ENCODE measurements around the gene MLKL. TPM values are rescaled to one million over a fixed set of nuclear protein-coding genes. Genes with fewer than 3 reads are reported as not detected.
A peak's percentile ranks its signal among the peaks of the same experiment; 100 is the strongest.

MLKL gene
- total and polyA plus RNA-seq, 2 of the 13 experiments (the other 11 are each of a cell fraction or from before 2014, with no cell fraction given) = 6.4 to 10.7 TPM

- TF ChIP-seq, protein P1, sequence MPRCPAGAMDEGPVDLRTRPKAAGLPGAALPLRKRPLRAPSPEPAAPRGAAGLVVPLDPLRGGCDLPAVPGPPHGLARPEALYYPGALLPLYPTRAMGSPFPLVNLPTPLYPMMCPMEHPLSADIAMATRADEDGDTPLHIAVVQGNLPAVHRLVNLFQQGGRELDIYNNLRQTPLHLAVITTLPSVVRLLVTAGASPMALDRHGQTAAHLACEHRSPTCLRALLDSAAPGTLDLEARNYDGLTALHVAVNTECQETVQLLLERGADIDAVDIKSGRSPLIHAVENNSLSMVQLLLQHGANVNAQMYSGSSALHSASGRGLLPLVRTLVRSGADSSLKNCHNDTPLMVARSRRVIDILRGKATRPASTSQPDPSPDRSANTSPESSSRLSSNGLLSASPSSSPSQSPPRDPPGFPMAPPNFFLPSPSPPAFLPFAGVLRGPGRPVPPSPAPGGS (CRISPR knock-in tag; IDR thresholded peaks at IDR 0.05) = no peak
- TF ChIP-seq KDM5B (CRISPR knock-in tag; IDR thresholded peaks at IDR 0.05; ENCODE audit: borderline replicate concordance) = peak; percentile 51; the same call in 1 of the 2 replicates
- 0 out of 2 replicates have a peak, but pooled peaks have one; percentile 12 for TF ChIP-seq RXRA (CRISPR knock-in tag; IDR thresholded peaks at IDR 0.05)
- TF ChIP-seq RNF2 (conservative IDR thresholded peaks at IDR 0.05; ENCODE audit: low read depth) = no peak
- TF ChIP-seq FOXC1 (CRISPR knock-in tag; IDR thresholded peaks at IDR 0.05; ENCODE audit: borderline replicate concordance) = no peak
- 0 out of 2 replicates have a peak, but pooled peaks have one; percentile 51 for TF ChIP-seq ZNF224 (CRISPR knock-in tag; IDR thresholded peaks at IDR 0.05)
- TF ChIP-seq ZNF30 (CRISPR knock-in tag; IDR thresholded peaks at IDR 0.05) = no peak
- TF ChIP-seq ZNF644 (CRISPR knock-in tag; IDR thresholded peaks at IDR 0.05; ENCODE audit: low read depth) = no peak
- TF ChIP-seq, protein P2, sequence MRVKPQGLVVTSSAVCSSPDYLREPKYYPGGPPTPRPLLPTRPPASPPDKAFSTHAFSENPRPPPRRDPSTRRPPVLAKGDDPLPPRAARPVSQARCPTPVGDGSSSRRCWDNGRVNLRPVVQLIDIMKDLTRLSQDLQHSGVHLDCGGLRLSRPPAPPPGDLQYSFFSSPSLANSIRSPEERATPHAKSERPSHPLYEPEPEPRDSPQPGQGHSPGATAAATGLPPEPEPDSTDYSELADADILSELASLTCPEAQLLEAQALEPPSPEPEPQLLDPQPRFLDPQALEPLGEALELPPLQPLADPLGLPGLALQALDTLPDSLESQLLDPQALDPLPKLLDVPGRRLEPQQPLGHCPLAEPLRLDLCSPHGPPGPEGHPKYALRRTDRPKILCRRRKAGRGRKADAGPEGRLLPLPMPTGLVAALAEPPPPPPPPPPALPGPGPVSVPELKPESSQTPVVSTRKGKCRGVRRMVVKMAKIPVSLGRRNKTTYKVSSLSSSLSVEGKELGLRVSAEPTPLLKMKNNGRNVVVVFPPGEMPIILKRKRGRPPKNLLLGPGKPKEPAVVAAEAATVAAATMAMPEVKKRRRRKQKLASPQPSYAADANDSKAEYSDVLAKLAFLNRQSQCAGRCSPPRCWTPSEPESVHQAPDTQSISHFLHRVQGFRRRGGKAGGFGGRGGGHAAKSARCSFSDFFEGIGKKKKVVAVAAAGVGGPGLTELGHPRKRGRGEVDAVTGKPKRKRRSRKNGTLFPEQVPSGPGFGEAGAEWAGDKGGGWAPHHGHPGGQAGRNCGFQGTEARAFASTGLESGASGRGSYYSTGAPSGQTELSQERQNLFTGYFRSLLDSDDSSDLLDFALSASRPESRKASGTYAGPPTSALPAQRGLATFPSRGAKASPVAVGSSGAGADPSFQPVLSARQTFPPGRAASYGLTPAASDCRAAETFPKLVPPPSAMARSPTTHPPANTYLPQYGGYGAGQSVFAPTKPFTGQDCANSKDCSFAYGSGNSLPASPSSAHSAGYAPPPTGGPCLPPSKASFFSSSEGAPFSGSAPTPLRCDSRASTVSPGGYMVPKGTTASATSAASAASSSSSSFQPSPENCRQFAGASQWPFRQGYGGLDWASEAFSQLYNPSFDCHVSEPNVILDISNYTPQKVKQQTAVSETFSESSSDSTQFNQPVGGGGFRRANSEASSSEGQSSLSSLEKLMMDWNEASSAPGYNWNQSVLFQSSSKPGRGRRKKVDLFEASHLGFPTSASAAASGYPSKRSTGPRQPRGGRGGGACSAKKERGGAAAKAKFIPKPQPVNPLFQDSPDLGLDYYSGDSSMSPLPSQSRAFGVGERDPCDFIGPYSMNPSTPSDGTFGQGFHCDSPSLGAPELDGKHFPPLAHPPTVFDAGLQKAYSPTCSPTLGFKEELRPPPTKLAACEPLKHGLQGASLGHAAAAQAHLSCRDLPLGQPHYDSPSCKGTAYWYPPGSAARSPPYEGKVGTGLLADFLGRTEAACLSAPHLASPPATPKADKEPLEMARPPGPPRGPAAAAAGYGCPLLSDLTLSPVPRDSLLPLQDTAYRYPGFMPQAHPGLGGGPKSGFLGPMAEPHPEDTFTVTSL (CRISPR knock-in tag; IDR thresholded peaks at IDR 0.05; ENCODE audit: borderline replicate concordance) = no peak
- TF ChIP-seq SOX13 (IDR thresholded peaks at IDR 0.05) = no peak
- TF ChIP-seq SOX13 (CRISPR knock-in tag; conservative IDR thresholded peaks at IDR 0.05 in 1 of 2, IDR thresholded peaks at IDR 0.05 in 1 of 2) = peak in 1 of 2 experiments; percentile 43; a peak in 2 of 4 replicates
- TF ChIP-seq ZNF781 (CRISPR knock-in tag; IDR thresholded peaks at IDR 0.05; ENCODE audit: borderline replicate concordance, not compliant biosample characterization) = no peak
- TF ChIP-seq MTF1 (CRISPR knock-in tag; IDR thresholded peaks at IDR 0.05) = no peak
- peak; percentile 72 for TF ChIP-seq PHF8 (CRISPR knock-in tag; IDR thresholded peaks at IDR 0.05)
- peak; percentile 49; the same call in 1 of the 2 replicates for TF ChIP-seq KLF11 (CRISPR knock-in tag; IDR thresholded peaks at IDR 0.05)
- no peak for TF ChIP-seq ZNF713 (CRISPR knock-in tag; IDR thresholded peaks at IDR 0.05)
- no peak for TF ChIP-seq GPBP1L1 (CRISPR knock-in tag; IDR thresholded peaks at IDR 0.05)
- TF ChIP-seq ONECUT2 (CRISPR knock-in tag; IDR thresholded peaks at IDR 0.05) = no peak
- TF ChIP-seq, protein P3, sequence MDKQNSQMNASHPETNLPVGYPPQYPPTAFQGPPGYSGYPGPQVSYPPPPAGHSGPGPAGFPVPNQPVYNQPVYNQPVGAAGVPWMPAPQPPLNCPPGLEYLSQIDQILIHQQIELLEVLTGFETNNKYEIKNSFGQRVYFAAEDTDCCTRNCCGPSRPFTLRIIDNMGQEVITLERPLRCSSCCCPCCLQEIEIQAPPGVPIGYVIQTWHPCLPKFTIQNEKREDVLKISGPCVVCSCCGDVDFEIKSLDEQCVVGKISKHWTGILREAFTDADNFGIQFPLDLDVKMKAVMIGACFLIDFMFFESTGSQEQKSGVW (CRISPR knock-in tag; IDR thresholded peaks at IDR 0.05; ENCODE audit: borderline replicate concordance) = no peak
- TF ChIP-seq MATR3 (CRISPR knock-in tag; IDR thresholded peaks at IDR 0.05) = no peak
These were observed 4.9 kb downstream of the MLKL start (continued) for GRCh38 chr16:74695450-74696422.

Data from HepG2 (cell line).